Activated T-helper 1 cell treated with anti-CD3 and anti-CD28 coated beads, Interleukin-12 subunit alpha, Interleukin-12 subunit beta, Interleukin-2, Interleukin-4 antibody, amounts not matched to agents 30 ng/mL and 10 ng/mL and 1 ng/mL, durations not matched to agents 14 hours and 24 hours and 36 hours (primary cell): ENCODE data around the gene MCM9. TPM values are rescaled to one million over a fixed set of nuclear protein-coding genes. Genes with fewer than 3 reads are reported as not detected.

Experiments used
- DNase-seq: peaks from one replicate; pipeline ENCODE4 v3.0.0; 2021; ENCODE audit warnings: low spot score
- H3K27ac Mint-ChIP-seq: one replicate; pipeline ENCODE4 v1.8.0; 2021; ENCODE audit warnings: mild to moderate bottlenecking, mixed read lengths
- H3K27me3 Mint-ChIP-seq: one replicate; pipeline ENCODE4 v1.8.0; 2022; ENCODE audit warnings: mild to moderate bottlenecking, moderate library complexity, mixed read lengths; ENCODE audit not compliant: insufficient read depth
- H3K36me3 Mint-ChIP-seq: one replicate; pipeline ENCODE4 v1.8.0; 2021; ENCODE audit warnings: low read depth, mixed read lengths
- H3K4me1 Mint-ChIP-seq: one replicate; pipeline ENCODE4 v1.8.0; 2021; ENCODE audit warnings: low read depth, mixed read lengths
- H3K4me3 Mint-ChIP-seq: one replicate; pipeline ENCODE4 v1.8.0; 2021; ENCODE audit warnings: mild to moderate bottlenecking, moderate library complexity, mixed read lengths
- H3K9me3 Mint-ChIP-seq: one replicate; pipeline ENCODE4 v1.8.0; 2021; ENCODE audit warnings: mixed read lengths
- intact Hi-C: fragments of 100-400 bp; cut with micrococcal nuclease; formaldehyde crosslinking; loops from one replicate; pipeline ENCODE4 v1.15.1; 2024
- total RNA-seq: library from RNA; stranded (reverse); gene quantifications from 2 replicates; pipeline ENCODE4 v1.2.3, GENCODE V29; 2022

MCM9 gene
- total RNA-seq, 1 donor from 2014 or later = 24.4 TPM

DNA sequence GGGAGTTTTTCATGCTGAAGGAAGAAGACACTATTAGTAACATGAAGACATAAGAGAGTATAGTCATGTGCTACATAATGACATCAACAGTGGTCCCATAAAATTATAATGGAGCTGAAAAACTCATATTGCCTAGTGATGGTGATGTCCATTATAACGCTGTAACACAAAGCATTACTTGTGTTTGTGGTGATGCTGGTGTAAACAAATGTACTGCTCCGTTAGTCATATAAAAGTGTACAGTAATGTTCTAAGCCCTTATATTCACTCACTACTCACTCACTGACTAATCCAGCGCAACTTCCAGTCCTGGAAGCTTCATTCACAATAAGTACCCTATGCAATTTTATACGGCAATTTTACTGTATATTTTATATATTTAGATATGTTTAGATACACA lies 67.8 kb downstream of the MCM9 start:
- Mint-ChIP-seq H3K9me3 (peaks cover 29% of the 10 kb centered on the region), H3K27ac (no peak overlapping the region), H3K27me3 (no peaks in the 10 kb centered on the region), H3K4me1 (peaks cover 44% of the 10 kb centered on the region), H3K4me3 (no peak overlapping the region), H3K36me3 (peaks cover 19% of the 10 kb centered on the region)
- DNase-seq = no peak
- intact Hi-C loops = no loop called here

DNA sequence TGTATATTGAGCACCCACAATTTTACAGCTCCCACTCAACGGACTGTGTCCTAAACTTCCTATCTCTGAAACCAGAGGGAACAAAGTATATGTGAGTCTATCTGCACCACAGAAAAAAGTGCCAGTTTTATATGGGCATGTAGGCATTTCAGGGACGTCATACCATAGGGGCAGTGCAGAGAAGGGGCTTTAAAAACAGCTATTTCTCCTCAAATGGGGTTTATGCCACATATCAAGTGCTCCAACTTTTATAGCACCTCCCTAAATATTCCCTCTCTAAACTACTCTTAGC lies 69.9 kb downstream of the MCM9 start:
- Mint-ChIP-seq H3K9me3 (peaks cover 26% of the 10 kb centered on the region), H3K27ac (no peak overlapping the region), H3K4me1 (peaks cover 39% of the 10 kb centered on the region), H3K36me3 (peaks cover 17% of the 10 kb centered on the region), H3K27me3 (no peaks in the 10 kb centered on the region), H3K4me3 (no peak overlapping the region)
- no peak for DNase-seq
- intact Hi-C loops = no loop called here

DNA sequence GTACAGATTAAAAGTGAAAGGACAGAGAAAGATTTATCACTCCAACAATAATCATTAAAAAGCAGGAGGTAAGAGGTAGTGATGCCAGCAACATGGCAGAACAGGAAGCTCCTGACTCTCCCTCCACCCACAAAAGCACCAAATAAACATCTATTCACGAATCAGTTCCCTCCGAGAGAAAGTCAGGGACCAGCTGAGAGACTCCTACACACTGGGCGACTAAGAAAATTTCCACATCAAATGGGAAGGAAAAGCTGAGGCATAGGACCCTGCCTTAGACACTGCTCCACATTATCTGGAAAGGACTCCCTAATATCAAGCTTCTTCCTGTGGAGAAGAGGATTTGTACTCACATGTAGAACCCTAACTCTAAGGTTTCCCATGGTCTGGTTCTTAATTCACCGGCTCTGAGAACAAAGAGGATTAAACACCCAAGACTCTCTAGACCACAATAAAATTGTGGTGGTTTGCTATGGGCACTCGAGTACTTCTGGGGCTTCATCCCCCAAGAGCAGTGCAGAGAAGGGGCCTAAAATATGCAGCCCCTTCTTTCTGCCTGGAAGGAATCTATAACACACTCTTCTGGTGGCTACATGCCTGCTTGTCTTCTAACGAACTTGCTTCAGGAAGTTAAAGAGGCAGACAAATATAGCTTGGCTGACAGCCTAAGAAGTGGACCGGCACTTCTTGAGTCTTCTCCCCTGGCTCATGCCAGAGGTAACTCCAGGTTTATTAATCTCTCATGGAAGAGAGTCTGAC lies 70.4 kb downstream of the MCM9 start:
- intact Hi-C loops = no loop called here
- peaks cover 16% of the 10 kb centered on the region for H3K36me3 Mint-ChIP-seq
- peaks cover 34% of the 10 kb centered on the region for H3K4me1 Mint-ChIP-seq
- H3K4me3 Mint-ChIP-seq = peak overlapping the region; percentile 37
- H3K27ac Mint-ChIP-seq = peak overlapping the region; percentile 50
- no peaks in the 10 kb centered on the region for H3K27me3 Mint-ChIP-seq
- H3K9me3 Mint-ChIP-seq = peaks cover 22% of the 10 kb centered on the region
- DNase-seq = no peak

DNA sequence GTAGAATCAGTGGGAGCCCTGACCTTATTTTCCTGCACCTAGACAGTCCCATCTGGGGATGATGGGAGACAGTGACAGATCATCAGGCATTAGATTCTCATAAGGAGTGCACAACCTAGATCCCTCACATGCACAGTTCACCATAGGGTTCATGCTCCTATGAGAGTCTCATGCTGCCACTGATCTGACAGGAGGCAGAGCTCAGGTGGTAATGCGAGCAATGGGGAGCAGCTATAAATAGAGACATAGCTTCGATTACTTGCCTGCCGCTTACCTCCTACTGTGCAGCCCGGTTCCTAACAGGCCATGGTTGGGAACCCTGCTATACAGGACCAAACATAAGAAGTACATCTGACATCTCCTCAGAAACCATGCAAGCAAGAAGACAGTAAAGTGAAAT lies 72.5 kb downstream of the MCM9 start:
- Mint-ChIP-seq H3K4me3 (no peak overlapping the region), H3K27ac (no peak overlapping the region), H3K9me3 (peaks cover 18% of the 10 kb centered on the region), H3K4me1 (peaks cover 26% of the 10 kb centered on the region), H3K27me3 (no peaks in the 10 kb centered on the region), H3K36me3 (peaks cover 20% of the 10 kb centered on the region)
- no peak for DNase-seq
- intact Hi-C loops = no loop called here

DNA sequence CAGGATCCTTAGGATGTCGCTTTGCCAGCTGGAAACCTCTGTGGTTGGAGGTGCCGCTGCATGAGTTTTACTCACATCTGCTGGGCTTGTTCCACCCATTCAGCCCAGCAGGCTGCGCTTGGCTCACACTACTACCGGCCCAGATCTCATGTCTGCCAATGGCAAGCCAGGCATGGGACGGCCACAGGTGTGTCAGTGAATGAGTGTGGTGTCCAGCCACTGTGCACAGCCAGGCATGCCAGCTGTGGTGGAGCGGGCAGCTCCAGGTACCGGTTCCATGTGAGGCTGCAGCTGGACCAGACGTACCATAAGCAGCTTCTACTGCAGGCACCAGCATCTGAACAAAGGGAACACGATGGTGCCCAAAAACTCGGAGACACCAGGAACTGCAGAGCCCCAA lies 74.1 kb downstream of the MCM9 start:
- H3K27me3 Mint-ChIP-seq = no peaks in the 10 kb centered on the region
- intact Hi-C loops = no loop called here
- H3K4me1 Mint-ChIP-seq = peaks cover 26% of the 10 kb centered on the region
- DNase-seq = no peak
- H3K4me3 Mint-ChIP-seq = no peak overlapping the region
- H3K27ac Mint-ChIP-seq = no peak overlapping the region
- peaks cover 16% of the 10 kb centered on the region for H3K36me3 Mint-ChIP-seq
- H3K9me3 Mint-ChIP-seq = peaks cover 6% of the 10 kb centered on the region

DNA sequence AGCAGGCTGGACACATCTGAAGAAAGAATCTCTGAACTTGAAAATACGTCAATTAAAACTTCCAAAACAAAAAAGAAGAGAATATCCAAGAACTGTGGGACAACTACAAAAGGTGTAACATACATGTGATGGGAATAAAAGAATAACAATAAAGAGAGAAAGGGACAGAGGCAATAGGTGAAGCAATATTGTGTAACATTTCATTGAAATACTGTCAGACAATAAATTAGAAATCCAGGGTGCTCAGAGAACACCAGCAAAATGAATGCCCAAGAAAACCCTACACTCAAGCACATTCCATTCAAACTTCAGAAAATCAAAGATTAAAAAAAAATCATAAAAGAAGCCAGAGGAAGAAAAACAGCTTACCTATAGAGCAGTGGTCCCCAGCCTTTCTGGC lies 74.6 kb downstream of the MCM9 start:
- DNase-seq = no peak
- Mint-ChIP-seq H3K27ac (no peak overlapping the region), H3K27me3 (no peaks in the 10 kb centered on the region), H3K36me3 (peaks cover 18% of the 10 kb centered on the region), H3K9me3 (peaks cover 4% of the 10 kb centered on the region), H3K4me1 (peaks cover 23% of the 10 kb centered on the region), H3K4me3 (no peak overlapping the region)
- intact Hi-C loops = no loop called here

DNA sequence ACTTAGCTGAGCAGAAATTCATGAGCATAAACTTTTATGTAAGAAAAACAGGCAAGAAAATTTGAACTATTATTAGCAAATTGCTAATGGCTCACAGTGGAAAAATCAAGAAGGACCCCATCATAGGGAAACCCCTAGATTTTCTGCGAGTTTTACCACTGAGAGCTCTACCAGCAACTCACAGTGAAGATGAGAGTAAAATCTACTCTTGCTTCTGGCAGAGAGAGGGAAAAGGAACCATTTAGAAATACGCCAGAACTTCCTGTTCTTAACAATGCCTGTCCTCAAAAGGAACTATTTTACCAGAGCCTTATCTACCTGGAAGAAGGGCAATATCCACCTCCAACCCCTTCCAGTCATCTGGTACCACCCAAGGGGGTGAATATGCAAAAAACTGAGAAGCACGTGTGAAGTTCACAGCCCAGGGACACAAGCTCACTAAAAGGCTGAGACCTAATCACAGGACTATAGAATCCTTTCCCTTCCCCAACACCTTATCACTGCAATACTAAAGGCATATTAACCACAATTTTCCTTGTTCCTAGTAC lies 75.4 kb downstream of the MCM9 start:
- Mint-ChIP-seq H3K4me3 (no peak overlapping the region), H3K4me1 (peaks cover 16% of the 10 kb centered on the region), H3K9me3 (peaks cover 4% of the 10 kb centered on the region), H3K27ac (no peak overlapping the region), H3K27me3 (no peaks in the 10 kb centered on the region), H3K36me3 (peaks cover 18% of the 10 kb centered on the region)
- no peak for DNase-seq
- intact Hi-C loops = no loop called here

DNA sequence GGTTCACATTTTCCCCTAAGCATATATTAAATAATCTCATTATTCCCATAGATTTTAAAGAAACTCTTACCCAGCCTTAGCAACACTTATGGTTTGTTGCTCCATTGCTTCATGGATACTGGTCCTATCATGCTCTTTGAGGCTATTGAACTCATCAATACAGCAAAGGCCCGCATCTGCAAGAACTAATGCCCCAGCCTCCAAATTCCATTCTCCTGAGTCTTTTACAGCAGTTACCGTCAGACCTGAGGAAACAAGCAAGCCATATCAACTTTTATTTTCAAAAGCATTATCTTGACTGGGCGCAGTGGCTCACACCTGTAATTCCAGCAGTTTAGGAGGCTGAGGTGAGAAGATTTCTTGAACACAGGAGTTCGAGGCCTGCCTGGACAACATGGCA lies 78.7 kb downstream of the MCM9 start:
- Mint-ChIP-seq H3K27me3 (no peaks in the 10 kb centered on the region), H3K4me3 (no peak overlapping the region), H3K36me3 (peaks cover 15% of the 10 kb centered on the region), H3K27ac (no peak overlapping the region), H3K9me3 (no peaks in the 10 kb centered on the region), H3K4me1 (no peaks in the 10 kb centered on the region)
- intact Hi-C loops = no loop called here
- DNase-seq = no peak

DNA sequence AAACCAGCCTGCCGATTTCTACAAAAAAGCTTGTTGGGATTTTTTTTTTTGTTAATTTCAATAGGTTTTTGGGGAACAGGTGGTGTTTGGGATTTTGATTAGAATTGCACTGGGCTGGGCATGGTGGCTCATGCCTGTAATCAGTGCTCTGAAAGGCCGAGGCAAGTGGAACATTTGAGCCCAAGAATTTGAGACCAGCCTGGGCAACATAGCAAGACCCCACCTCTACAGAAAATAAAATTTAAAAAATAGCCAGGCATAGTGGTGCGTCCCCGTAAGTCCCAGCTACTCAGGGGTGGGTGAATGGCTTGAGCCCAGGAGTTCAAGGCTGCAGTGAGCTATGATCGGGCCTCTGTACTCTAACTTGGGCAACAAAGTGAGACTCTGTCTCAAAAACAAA lies 81.6 kb downstream of the MCM9 start:
- Mint-ChIP-seq H3K4me3 (no peak overlapping the region), H3K27ac (no peak overlapping the region), H3K27me3 (no peaks in the 10 kb centered on the region), H3K36me3 (peaks cover 17% of the 10 kb centered on the region), H3K4me1 (no peaks in the 10 kb centered on the region), H3K9me3 (no peaks in the 10 kb centered on the region)
- no peak for DNase-seq
- intact Hi-C loops = no loop called here

DNA sequence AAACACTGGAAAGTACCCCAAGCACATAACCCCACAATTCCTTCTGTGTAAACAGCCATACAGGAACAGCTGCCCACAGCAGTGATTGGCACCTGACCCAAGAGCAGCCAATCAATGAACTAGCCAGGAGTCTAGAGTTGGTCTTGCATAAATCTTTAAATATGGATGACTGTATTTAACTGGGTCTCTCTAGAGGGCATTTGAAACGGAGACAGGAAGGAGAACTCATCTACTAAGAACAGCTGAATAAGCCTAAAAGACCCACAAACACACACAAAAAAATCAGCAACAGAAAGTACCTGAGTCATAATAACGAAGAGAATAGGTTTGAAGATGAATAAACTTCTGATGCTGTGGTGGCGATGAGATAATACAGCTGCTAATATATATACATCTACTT lies 90.0 kb downstream of the MCM9 start:
- DNase-seq = no peak
- H3K9me3 Mint-ChIP-seq = peaks cover 6% of the 10 kb centered on the region
- intact Hi-C loops = loop anchor here (1.0 to 10.0 kb wide), 6 partner anchors 26 to 620 kb away; no protein-coding TSS in a partner anchor
- peaks cover 13% of the 10 kb centered on the region for H3K36me3 Mint-ChIP-seq
- peak overlapping the region; percentile 50 for H3K4me3 Mint-ChIP-seq
- no peaks in the 10 kb centered on the region for H3K27me3 Mint-ChIP-seq
- H3K4me1 Mint-ChIP-seq = peaks cover 27% of the 10 kb centered on the region
- peak overlapping the region; percentile 59 for H3K27ac Mint-ChIP-seq

DNA sequence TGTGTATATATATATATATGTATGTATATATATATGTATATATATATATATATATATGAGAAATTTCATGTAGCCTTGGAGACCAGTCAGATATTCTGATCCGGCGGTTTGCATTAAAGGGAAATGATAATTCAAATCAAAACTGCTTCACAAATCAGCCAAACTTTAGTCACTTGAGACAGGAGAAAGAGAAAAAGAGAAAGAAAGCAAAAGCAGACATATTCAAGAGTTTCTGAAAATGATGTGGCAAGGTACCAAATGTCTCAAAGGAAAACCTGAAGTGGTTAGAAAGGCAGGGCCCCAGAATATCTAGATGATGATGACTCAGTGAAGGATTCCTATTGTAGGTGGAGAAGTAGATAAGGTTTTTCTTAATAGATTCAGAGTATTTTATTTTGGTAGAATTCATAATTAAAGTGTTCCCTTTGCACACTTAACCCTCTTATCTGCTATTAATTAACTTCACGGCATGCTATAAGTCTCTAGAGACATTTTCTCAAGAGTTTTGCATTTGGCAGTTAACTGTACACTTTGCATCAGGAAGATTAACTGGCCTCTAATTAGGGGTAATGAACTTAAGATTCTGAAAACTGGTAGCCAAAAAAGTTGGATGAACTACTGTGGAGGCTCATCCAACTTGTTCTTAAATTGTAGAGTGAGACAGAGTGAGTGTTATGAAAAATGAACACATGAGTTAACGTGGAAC lies 91.1 kb downstream of the MCM9 start:
- peaks cover 16% of the 10 kb centered on the region for H3K9me3 Mint-ChIP-seq
- peak overlapping the region; percentile 19 for H3K27ac Mint-ChIP-seq
- peaks cover 27% of the 10 kb centered on the region for H3K4me1 Mint-ChIP-seq
- H3K27me3 Mint-ChIP-seq = no peaks in the 10 kb centered on the region
- peak overlapping the region; percentile 34 for H3K4me3 Mint-ChIP-seq
- DNase-seq = peak; percentile 11
- intact Hi-C loops = loop anchor here (1.0 to 10.0 kb wide), 14 partner anchors 34 to 621 kb away; partner anchors contain the start of gene CEP85L
- peaks cover 23% of the 10 kb centered on the region for H3K36me3 Mint-ChIP-seq

DNA sequence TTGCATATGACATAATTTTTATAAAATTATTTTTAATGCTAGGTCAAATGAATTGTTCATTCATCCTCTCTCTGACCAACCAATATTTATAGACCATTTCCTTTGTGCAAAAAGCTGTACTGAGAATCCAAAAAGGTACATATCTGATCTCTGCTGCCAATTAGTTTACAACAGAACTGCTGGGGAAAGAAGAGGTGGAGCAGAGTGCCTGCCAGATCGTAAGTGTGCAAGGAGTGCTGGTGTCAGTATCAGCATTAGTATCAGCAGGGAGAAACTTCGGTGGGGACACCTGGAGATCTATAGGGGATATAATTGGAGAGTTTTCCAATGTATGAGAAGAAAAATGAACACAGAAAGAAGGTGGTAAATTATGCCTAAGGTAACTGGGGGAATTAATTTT lies 104.3 kb downstream of the MCM9 start:
- H3K4me3 Mint-ChIP-seq = no peak overlapping the region
- intact Hi-C loops = no loop called here
- DNase-seq = no peak
- peaks cover 10% of the 10 kb centered on the region for H3K36me3 Mint-ChIP-seq
- no peaks in the 10 kb centered on the region for H3K4me1 Mint-ChIP-seq
- H3K9me3 Mint-ChIP-seq = no peaks in the 10 kb centered on the region
- H3K27ac Mint-ChIP-seq = no peak overlapping the region
- peaks cover 1% of the 10 kb centered on the region for H3K27me3 Mint-ChIP-seq

DNA sequence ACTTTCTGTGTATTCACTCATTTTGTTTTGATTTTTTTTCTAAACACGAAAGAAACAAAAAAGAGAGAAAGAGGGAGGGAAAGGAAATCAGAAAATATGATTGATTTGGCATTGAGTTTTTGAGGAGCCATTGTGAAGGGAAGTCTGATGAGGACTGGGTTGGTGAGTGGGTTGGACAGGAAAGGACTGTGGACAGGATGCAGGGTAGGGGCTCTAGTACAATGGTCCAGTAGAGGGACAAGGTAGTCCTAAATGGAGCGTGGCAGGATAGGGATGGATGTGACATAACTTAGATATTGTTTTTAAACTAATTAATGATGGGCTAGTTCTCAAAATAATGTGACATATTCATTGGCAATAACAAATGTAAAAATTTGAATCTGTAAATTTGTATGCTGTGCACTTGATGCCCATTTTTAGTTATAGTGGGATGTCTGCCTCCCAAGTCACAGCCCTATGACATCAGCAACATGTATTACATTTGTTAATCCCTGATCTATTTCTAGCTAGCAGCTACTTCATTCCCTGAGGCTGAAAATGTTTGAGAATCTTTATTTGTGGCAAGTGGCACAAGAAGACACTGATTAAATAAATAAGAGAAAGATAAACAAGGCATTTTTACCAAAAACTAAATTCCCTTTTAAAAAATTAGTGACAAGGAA lies 105.0 kb downstream of the MCM9 start:
- H3K27ac Mint-ChIP-seq = no peak overlapping the region
- no peaks in the 10 kb centered on the region for H3K4me1 Mint-ChIP-seq
- peaks cover 17% of the 10 kb centered on the region for H3K36me3 Mint-ChIP-seq
- intact Hi-C loops = no loop called here
- H3K4me3 Mint-ChIP-seq = no peak overlapping the region
- H3K27me3 Mint-ChIP-seq = peaks cover 1% of the 10 kb centered on the region
- DNase-seq = no peak
- no peaks in the 10 kb centered on the region for H3K9me3 Mint-ChIP-seq
